NCI-H446 treated with DMSO at 0.1 percent for 48 hours (cell line): ENCODE results near the gene PLEKHA8.

Source experiments
- DNase-seq: peaks from one replicate; lab custom pipeline; 2025; lab: John Stamatoyannopoulos, UW

The PLEKHA8 gene, protein sequence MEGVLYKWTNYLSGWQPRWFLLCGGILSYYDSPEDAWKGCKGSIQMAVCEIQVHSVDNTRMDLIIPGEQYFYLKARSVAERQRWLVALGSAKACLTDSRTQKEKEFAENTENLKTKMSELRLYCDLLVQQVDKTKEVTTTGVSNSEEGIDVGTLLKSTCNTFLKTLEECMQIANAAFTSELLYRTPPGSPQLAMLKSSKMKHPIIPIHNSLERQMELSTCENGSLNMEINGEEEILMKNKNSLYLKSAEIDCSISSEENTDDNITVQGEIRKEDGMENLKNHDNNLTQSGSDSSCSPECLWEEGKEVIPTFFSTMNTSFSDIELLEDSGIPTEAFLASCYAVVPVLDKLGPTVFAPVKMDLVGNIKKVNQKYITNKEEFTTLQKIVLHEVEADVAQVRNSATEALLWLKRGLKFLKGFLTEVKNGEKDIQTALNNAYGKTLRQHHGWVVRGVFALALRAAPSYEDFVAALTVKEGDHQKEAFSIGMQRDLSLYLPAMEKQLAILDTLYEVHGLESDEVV

DNA sequence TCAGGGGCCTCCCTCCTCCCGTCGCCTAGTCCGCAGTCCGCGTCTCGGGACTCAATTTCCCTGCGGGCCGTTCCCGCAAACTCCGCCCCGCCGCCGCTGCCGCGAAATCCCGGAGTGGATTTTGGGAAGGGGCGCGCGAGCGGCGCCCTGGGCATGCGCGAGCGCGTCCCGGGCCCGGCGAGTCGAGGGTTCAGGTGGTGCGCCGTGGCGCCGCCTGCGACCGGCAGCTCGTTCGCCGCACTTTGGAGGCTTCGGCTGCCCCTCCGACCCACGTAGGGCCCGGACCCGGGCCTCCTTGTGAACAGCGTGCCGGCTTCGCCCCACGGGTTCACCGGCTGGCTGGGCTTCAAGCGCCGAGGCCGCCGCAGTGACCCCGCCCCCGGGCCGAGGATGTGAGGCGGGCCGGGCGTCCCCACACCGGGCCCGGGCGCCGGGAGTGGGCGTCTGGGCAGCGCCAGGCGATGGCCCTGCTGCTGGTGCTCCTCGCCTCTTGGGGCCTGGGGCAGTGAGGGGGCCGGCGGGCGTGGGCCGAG, at the start of gene PLEKHA8:
TSS of gene PLEKHA8 (plus strand) at position 197 of the 533 bp plus-strand sequence. CDS start 351 bp downstream, outside the sequence.
- DNase-seq = peak; percentile 72

DNA sequence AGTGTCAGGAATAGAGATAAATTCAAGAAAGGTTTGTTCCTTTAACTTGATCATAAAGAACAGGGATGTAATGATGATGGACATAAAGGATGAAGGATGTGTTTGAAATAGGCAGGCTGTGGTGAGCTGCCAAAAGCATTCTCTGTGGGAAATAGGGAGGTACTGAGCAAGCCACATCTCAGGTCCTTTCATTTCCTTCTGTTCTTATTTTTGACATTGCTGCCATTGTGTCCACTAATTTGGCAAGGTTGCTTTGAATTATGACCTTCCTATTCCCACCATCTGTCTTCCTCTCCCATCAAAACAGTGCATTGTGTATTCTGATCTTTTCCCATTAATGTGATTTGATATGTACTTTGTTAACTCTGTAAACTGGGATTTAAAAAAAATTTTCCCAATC, 48.1 kb upstream of the PLEKHA8 start:
- peak; percentile 29 for DNase-seq

- no peak for DNase-seq
Measured at GRCh38 chr7:29987083-29987482, 41.1 kb upstream of the PLEKHA8 start.

DNA sequence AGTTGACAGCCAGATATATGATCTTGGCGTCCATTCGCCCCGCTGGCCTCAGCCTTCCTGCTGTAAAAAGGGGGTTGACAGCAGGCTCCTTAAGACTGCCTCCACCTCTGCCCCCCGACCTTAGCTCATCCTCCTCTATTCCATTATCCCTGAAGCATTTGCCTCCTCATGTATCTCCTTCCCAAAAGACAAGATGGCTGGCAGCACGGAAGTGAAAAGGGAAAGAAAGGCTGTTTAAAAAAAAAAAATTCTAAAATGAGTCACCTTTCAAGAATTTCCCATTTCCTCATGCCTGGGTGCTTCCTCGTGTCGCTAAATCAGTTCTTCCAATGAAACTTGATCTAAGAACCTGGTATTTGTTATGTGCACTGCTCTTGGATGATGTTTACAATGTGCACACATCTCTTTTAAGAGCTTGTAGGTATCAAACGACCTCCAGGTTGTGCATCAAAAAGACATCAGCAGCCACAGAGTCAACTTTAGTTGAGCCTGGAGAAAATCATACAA, 40.3 kb upstream of the PLEKHA8 start:
- DNase-seq = peak; percentile 84

DNA sequence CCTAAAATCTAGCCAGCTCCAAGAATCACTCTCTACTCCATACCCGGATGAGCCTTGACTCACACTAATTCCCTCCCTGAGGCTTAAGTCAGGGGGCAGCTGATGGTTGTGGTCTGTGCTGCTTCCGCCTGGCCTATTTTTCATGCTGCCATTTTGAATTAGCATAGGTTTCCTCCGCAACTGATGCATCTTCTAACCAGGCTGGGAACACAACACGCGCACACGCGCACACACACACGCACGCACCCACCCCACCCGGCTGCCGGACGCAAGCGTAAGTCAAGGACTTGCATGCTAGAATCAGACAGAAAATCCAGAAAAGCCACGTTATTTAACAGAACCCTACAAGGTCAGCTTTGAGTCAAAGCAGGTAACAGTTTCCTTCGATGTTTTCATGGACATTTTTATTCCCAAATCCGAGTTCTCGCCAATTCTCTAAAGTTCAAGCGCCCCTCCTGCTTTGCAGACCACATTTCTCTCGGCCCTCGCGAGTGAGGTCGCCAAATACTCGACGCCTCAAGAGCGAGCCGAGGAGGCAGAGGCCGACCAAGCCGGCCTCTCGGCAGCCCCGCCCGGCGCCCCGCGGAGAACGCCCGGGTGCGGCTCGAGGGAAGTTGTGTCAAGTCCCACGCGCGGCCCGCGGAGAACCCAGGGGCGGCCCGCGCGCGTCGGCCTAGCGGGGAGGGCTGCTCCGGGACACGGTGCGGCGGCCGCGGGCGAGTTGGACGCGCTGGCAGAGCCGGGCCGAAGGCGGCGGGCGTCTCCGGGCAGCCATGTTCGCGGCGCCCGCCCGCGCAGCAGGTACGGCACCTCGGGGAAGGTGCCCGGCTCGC, 39.6 kb upstream of the PLEKHA8 start:
- DNase-seq = peak; percentile 60

GRCh38 chr7:29989257-29989995, 38.8 kb upstream of the PLEKHA8 start, which contains the start of gene SCRN1:
Gene SCRN1, minus strand, starts transcription at chr7:29989801. Its CDS starts 20,734 bp downstream, at chr7:29969067.
- no peak for DNase-seq

DNA sequence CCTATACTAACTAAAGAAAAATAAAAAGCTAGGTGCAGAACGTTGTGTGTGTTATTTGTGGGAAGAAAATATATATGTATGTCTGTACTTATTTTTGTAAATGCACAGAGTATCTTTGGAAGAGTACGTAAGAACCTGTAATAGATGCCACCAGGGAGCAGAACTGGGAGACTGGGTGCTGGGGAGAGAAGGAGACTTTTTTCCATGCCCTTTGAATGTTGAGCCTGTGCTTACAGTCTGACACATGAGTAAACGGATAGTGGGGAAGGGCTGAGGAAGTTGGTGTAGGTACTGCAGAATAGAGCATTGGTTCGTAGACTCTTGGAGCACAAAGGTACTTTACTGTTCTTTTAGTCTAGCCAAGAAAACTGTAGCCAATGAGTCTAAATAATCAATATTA, 37.3 kb upstream of the PLEKHA8 start:
- DNase-seq = no peak

DNA sequence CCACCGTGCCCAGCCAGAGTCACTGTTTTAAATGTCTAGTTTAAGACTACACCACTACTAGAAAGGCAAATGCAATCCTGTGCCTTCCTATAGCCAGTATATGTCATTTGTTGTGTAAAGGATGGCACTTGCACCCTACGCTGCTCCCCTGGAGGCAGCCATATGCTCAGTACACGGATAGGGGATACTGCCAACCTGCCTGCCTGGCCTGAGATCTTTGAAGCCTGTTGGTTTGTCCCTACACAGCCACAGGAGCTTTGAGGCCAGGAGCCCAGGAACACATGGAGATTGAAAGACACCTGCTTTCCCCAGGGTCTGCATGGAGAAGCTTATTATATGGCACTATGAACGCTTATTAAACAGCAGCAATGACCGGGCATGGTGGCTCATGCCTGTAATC, 36.3 kb upstream of the PLEKHA8 start:
- no peak for DNase-seq

- DNase-seq = no peak
Measured at GRCh38 chr7:29993140-29993539, 35.1 kb upstream of the PLEKHA8 start.

DNA sequence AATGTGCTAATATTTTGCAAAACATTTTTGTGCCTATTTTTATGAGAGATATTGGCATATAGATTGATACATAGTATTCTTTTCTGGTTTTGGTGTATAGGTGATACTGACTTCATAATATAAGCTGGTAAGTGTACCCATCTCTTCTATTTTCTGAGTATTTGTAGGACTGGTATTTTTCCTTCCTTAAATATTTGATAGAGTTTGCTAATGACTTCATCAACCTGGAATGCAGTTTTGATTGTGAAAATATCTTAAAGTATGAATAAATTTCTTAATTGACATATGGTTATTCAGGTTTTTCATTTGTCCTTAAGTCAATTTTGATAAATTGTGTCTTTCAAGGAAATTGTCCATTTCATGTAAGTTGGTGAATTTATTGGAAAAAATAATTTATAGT, 32.6 kb upstream of the PLEKHA8 start:
- no peak for DNase-seq

GRCh38 chr7:29996321-29996720, 31.9 kb upstream of the PLEKHA8 start:
- no peak for DNase-seq

GRCh38 chr7:29998489-29998888, 29.7 kb upstream of the PLEKHA8 start:
- DNase-seq = no peak

DNA sequence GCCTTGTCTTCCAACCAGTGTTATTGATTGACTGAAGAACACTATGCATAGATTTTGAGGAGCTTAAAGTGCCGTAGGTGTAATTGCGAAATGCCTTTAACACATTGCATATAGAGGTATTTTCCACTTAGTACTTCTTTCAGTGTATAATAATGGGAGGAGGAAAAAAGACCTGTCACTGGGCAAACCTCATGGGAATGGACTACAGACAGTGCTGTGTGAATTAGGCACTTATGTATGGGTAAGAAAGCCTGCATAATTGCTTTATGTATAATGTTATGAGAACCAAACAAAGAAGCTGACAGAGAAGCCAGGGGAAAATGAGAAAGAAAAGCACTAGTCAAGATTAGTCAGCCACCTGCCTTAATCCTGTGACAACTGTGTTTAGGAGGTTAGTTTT, 26.2 kb upstream of the PLEKHA8 start:
- DNase-seq = no peak

GRCh38 chr7:30003098-30003497, 25.1 kb upstream of the PLEKHA8 start:
- no peak for DNase-seq

GRCh38 chr7:30005464-30005863, 22.7 kb upstream of the PLEKHA8 start:
- DNase-seq = no peak

DNA sequence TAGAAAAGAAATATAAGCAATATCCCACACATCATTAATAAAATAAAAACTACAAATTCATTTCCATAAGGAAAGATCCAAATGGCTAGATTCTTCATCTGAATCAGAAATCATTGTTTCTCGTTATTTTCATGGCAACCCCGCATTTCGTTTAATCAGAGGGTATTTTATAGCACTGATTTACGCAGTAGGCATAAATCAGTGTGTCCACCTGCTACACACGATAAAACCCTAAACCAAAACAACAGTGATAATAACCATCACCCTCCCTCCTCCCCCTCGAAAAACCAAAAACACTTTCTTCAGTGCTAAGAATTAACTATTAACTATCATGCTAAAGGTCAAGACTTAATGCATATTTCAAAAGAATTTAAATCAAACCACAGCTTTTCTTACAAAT, 18.2 kb upstream of the PLEKHA8 start:
- DNase-seq = no peak

DNA sequence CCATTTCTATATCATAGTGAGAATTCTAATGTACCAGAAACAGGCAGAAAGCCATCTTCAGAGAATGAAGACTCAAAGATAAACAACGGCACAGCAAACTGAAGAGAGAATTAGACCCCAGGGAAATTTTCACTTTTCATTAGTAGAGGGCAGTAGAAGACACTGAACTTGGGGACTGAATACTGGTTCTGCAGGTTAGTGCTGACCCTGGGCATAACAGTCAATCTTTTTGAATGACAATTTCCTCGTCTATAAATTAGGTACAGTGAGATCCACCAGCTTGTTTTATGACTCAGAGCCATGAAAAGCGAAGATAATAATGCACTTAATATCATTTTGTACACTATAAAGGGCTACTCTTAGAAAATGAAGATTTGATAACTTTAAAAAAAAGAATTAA, 15.5 kb upstream of the PLEKHA8 start:
- no peak for DNase-seq

GRCh38 chr7:30018451-30018850, 9.8 kb upstream of the PLEKHA8 start:
- no peak for DNase-seq

- no peak for DNase-seq
Measured at GRCh38 chr7:30019387-30019786, 8.8 kb upstream of the PLEKHA8 start.

GRCh38 chr7:30019960-30020359, 8.3 kb upstream of the PLEKHA8 start:
- DNase-seq = no peak

DNA sequence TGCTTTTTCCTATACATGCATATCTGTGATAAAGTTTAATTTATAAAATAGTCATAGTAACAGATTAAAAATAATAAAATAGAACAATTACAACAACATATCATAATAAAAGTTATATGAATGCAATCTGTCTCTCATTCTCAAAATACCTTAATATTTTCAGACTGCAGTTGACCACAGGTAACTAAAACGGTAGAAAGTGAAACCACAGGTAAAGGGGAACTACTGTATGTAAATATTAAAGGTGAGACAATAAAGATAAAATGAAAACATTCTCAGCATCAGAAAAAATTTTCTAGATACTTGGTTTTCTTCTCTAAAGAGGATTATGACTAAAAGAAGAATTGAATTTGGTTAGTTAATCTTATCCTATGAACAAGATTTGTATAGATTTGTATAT, 7.7 kb upstream of the PLEKHA8 start:
- no peak for DNase-seq

GRCh38 chr7:30022991-30023390, 5.2 kb upstream of the PLEKHA8 start:
- DNase-seq = no peak
